Spleen (tissue), 7 donors: ENCODE data around the gene RCN1.

Experiments
- POLR2A ChIP-seq, 3 donors: fragments of 450-650 bp; IDR thresholded peaks; one replicate each; pipeline ENCODE4 v1.5.1; 2017; ENCODE audit warnings: antibody characterized with exemption in 3 of 3, mild to moderate bottlenecking in 1 of 3
- POLR2AphosphoS5 ChIP-seq, 3 donors: sonication (generic); formaldehyde crosslinking; IDR thresholded peaks; one replicate each; pipeline ENCODE4 v1.5.1; 2017; ENCODE audit warnings: antibody characterized with exemption in 3 of 3
- TF ChIP-seq, protein P1 (sequence below), 11 experiments: fragments of 200-600 bp in 7 of 11; fragments of 450-650 bp in 4 of 11; sonication (generic) in 4 of 11; IDR thresholded peaks in 8 of 11; conservative IDR thresholded peaks in 3 of 11; 1 replicate in 7 of 11; 2 replicates in 4 of 11; pipeline versions ENCODE4 v1.4.0 to v1.8.0; 2016 to 2021; ENCODE audit warnings: antibody characterized with exemption in 11 of 11, inconsistent platforms in 4 of 11, mild to moderate bottlenecking in 1 of 11
- donor health status: DM: no; HTN: no; CAD: no; lungs with moderate emphysema.
- donor health status: DM: no; HTN: no; CAD: no.
- donor health status: DM: no; HTN: no; CAD: no.

DNA sequence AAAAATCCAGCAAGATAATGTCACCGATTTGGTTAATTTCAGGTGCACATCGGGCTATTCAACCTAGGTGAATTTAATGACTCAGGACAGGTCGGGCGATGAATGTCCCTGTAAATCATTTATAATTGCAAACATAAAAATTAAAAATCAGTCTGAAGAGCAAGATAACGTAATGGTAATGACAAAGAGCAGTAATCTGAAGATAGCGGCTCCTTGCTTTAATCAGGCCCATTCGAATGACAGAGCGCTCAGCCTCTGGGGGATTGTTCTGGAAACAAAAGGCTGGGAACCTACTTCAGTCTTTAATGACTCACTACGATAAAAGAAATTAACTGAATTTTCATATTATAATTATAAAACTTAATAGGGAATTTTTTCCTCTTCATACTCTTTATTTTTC is 61.3 kb downstream of the RCN1 start:
- TF ChIP-seq, protein P1, sequence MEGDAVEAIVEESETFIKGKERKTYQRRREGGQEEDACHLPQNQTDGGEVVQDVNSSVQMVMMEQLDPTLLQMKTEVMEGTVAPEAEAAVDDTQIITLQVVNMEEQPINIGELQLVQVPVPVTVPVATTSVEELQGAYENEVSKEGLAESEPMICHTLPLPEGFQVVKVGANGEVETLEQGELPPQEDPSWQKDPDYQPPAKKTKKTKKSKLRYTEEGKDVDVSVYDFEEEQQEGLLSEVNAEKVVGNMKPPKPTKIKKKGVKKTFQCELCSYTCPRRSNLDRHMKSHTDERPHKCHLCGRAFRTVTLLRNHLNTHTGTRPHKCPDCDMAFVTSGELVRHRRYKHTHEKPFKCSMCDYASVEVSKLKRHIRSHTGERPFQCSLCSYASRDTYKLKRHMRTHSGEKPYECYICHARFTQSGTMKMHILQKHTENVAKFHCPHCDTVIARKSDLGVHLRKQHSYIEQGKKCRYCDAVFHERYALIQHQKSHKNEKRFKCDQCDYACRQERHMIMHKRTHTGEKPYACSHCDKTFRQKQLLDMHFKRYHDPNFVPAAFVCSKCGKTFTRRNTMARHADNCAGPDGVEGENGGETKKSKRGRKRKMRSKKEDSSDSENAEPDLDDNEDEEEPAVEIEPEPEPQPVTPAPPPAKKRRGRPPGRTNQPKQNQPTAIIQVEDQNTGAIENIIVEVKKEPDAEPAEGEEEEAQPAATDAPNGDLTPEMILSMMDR (IDR thresholded peaks at IDR 0.05 in 8 of 11, conservative IDR thresholded peaks at IDR 0.05 in 3 of 11) = no peak
- TF ChIP-seq POLR2A (IDR thresholded peaks at IDR 0.05) (no peak), POLR2AphosphoS5 (IDR thresholded peaks at IDR 0.05) (no peak)
